Kidney epithelial cell (primary cell): ENCODE results near the gene ST3GAL6. TPM values are rescaled to one million over a fixed set of nuclear protein-coding genes. Genes with fewer than 3 reads are reported as not detected.

Source experiments
- DNase-seq: peaks from one replicate; pipeline ENCODE4 v3.0.0-alpha.2; 2010; ENCODE audit warnings: low read depth
- H3K27me3 ChIP-seq: 2 replicates; pipeline ENCODE4 v1.6.0; 2011; ENCODE audit warnings: low read length; ENCODE audit not compliant: control insufficient read depth, insufficient read depth
- H3K36me3 ChIP-seq: 2 replicates; pipeline ENCODE4 v1.5.1; 2011; ENCODE audit warnings: low read length; ENCODE audit not compliant: control insufficient read depth, insufficient read depth
- H3K4me3 ChIP-seq: 2 replicates; pipeline ENCODE4 v1.5.1; 2011; ENCODE audit warnings: low read depth, mild to moderate bottlenecking, control low read depth, low read length
- total RNA-seq: library from RNA; depleted of rRNA; stranded (reverse); fragments of >200 nt; gene quantifications from 2 replicates; pipeline ENCODE4 v1.2.3, GENCODE V29; 2015
- TF ChIP-seq, protein P1 (sequence below): IDR thresholded peaks from 2 replicates; pipeline ENCODE4 v1.5.1; 2011; ENCODE audit warnings: mild to moderate bottlenecking, moderate library complexity, low read length, control low read depth, inconsistent platforms; ENCODE audit not compliant: insufficient read depth, poor library complexity, severe bottlenecking

The ST3GAL6 gene
- total RNA-seq, 1 donor from 2014 or later = 1.2 TPM

DNA sequence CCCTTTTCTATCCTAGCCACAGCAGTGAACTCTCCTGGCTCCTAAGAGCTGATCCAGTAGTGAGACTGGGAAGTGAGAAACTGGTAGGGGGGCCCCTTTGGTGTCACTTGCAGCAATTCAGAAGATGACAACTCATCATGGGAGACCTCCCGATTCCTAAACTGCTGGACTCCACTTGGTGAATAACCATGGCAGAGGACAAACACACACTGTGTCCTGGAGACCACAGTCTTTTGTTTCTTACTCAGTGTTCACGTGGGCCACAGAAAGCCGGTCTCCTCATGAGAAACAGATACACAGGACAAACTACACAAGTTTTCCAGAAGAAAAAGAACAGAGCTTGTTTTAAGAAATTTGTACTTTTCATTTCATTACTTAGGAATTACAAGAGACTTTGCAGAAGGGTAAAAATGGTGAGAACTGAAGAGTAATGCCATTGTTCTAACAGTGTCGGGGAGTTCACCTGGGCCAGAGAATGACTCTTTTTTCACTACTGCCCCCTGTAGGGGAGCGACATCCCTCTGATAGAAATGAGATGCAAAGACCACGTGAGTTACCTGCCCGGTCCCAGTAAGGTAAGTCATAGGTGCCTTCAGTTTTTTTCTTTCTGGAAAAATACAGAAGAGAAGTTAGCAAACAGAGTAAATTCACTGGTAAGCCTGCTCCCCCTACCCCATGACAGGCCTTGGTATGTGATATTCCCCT, 38.1 kb downstream of the ST3GAL6 start:
- TF ChIP-seq, protein P1, sequence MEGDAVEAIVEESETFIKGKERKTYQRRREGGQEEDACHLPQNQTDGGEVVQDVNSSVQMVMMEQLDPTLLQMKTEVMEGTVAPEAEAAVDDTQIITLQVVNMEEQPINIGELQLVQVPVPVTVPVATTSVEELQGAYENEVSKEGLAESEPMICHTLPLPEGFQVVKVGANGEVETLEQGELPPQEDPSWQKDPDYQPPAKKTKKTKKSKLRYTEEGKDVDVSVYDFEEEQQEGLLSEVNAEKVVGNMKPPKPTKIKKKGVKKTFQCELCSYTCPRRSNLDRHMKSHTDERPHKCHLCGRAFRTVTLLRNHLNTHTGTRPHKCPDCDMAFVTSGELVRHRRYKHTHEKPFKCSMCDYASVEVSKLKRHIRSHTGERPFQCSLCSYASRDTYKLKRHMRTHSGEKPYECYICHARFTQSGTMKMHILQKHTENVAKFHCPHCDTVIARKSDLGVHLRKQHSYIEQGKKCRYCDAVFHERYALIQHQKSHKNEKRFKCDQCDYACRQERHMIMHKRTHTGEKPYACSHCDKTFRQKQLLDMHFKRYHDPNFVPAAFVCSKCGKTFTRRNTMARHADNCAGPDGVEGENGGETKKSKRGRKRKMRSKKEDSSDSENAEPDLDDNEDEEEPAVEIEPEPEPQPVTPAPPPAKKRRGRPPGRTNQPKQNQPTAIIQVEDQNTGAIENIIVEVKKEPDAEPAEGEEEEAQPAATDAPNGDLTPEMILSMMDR = peak; percentile 40
- no peak overlapping the region for H3K4me3 ChIP-seq
- H3K36me3 ChIP-seq = peaks cover 8% of the 10 kb centered on the region
- no peak for DNase-seq
- H3K27me3 ChIP-seq = no peaks in the 10 kb centered on the region

GRCh38 chr3:98805571-98805970, 42.4 kb downstream of the ST3GAL6 start:
- Histone ChIP-seq H3K4me3 (no peak overlapping the region), H3K27me3 (no peaks in the 10 kb centered on the region), H3K36me3 (peaks cover 7% of the 10 kb centered on the region)
- no peak for DNase-seq
- TF ChIP-seq, protein P1 = no peak

- peaks cover 7% of the 10 kb centered on the region for H3K36me3 ChIP-seq
- H3K27me3 ChIP-seq = no peaks in the 10 kb centered on the region
- no peak for DNase-seq
- TF ChIP-seq, protein P1 = no peak
- H3K4me3 ChIP-seq = no peak overlapping the region
Measured at GRCh38 chr3:98806521-98806920, 43.4 kb downstream of the ST3GAL6 start.

- H3K27me3 ChIP-seq = no peaks in the 10 kb centered on the region
- no peak for DNase-seq
- H3K4me3 ChIP-seq = no peak overlapping the region
- peaks cover 7% of the 10 kb centered on the region for H3K36me3 ChIP-seq
- TF ChIP-seq, protein P1 = no peak
Measured at GRCh38 chr3:98807011-98807410, 43.9 kb downstream of the ST3GAL6 start.

GRCh38 chr3:98807561-98807960, 44.4 kb downstream of the ST3GAL6 start:
- Histone ChIP-seq H3K4me3 (no peak overlapping the region), H3K27me3 (no peaks in the 10 kb centered on the region), H3K36me3 (peaks cover 7% of the 10 kb centered on the region)
- no peak for DNase-seq
- TF ChIP-seq, protein P1 = no peak

- Histone ChIP-seq H3K36me3 (peaks cover 7% of the 10 kb centered on the region), H3K27me3 (no peaks in the 10 kb centered on the region), H3K4me3 (no peak overlapping the region)
- TF ChIP-seq, protein P1 = no peak
- DNase-seq = no peak
Measured at GRCh38 chr3:98808071-98808470, 44.9 kb downstream of the ST3GAL6 start.
